Fibroblast of lung (primary cell): ENCODE measurements around the gene MEIS2. TPM values are rescaled to one million over a fixed set of nuclear protein-coding genes. Genes with fewer than 3 reads are reported as not detected.

ENCODE experiments used
- DNase-seq, 2 donors: peaks; one replicate each; pipeline versions ENCODE4 v3.0.0 to v3.0.0-alpha.2; 2010; ENCODE audit warnings: low read depth in 2 of 2
- H2AFZ ChIP-seq: 2 replicates; pipeline ENCODE4 v1.5.1; 2012; ENCODE audit warnings: low read length, control low read depth, inconsistent platforms
- H3K27ac ChIP-seq: 2 replicates; pipeline ENCODE4 v1.5.1; 2011; ENCODE audit warnings: low read length, control low read depth; ENCODE audit not compliant: insufficient read depth
- H3K27me3 ChIP-seq: 2 replicates; pipeline ENCODE4 v1.5.1; 2011; ENCODE audit warnings: mild to moderate bottlenecking, low read length; ENCODE audit not compliant: control insufficient read depth, insufficient read depth
- H3K36me3 ChIP-seq: 2 replicates; pipeline ENCODE4 v1.5.1; 2011; ENCODE audit warnings: low read length; ENCODE audit not compliant: control insufficient read depth, insufficient read depth
- H3K4me1 ChIP-seq: 2 replicates; pipeline ENCODE4 v1.5.1; 2011; ENCODE audit warnings: low read length; ENCODE audit not compliant: control insufficient read depth, insufficient read depth; ENCODE audit errors: extremely low read depth
- H3K4me2 ChIP-seq: 2 replicates; pipeline ENCODE4 v1.5.1; 2011; ENCODE audit warnings: low read length, control low read depth; ENCODE audit not compliant: insufficient read depth; ENCODE audit errors: extremely low read depth
- H3K4me3 ChIP-seq, 4 experiments: fragments of 200-600 bp in 1 of 4; sonication (generic) in 1 of 4; replicated peaks in 1 of 4; 2 replicates each; pipeline ENCODE4 v1.5.1; 2011 to 2016; ENCODE audit warnings: low read length in 4 of 4, low read depth in 3 of 4, mild to moderate bottlenecking in 3 of 4, control low read depth in 2 of 4, inconsistent platforms in 1 of 4, mixed read lengths in 1 of 4; ENCODE audit not compliant: insufficient read depth in 1 of 4; ENCODE audit errors: control extremely low read depth in 1 of 4
- H3K79me2 ChIP-seq: 2 replicates; pipeline ENCODE4 v1.5.1; 2012; ENCODE audit warnings: mild to moderate bottlenecking, low read length, inconsistent platforms; ENCODE audit not compliant: control insufficient read depth, insufficient read depth
- H3K9ac ChIP-seq: 2 replicates; pipeline ENCODE4 v1.5.1; 2011; ENCODE audit warnings: mild to moderate bottlenecking, low read length, control low read depth; ENCODE audit not compliant: insufficient read depth
- H3K9me3 ChIP-seq: 2 replicates; pipeline ENCODE4 v1.5.1; 2012; ENCODE audit warnings: low read depth, low read length; ENCODE audit not compliant: control insufficient read depth, insufficient read depth
- H4K20me1 ChIP-seq: 2 replicates; pipeline ENCODE4 v1.5.1; 2011; ENCODE audit warnings: low read length; ENCODE audit not compliant: control insufficient read depth, insufficient read depth; ENCODE audit errors: extremely low read depth
- CTCF ChIP-seq, 2 donors: IDR thresholded peaks in 1 of 2; conservative IDR thresholded peaks in 1 of 2; 1 replicate in 1 of 2; 2 replicates in 1 of 2; pipeline ENCODE4 v1.5.1; 2011 to 2012; ENCODE audit warnings: low read length in 2 of 2, control low read depth in 1 of 2, inconsistent platforms in 1 of 2, low read depth in 1 of 2, mild to moderate bottlenecking in 1 of 2
- EZH2 ChIP-seq: IDR thresholded peaks from 2 replicates; pipeline ENCODE4 v1.5.1; 2012; ENCODE audit warnings: low read length, control low read depth, mild to moderate bottlenecking; ENCODE audit errors: missing control alignments
- polyA plus RNA-seq, 2 donors: library from polyadenylated mRNA; depleted of rRNA in 1 of 2; stranded (reverse) in 1 of 2; unstranded in 1 of 2; fragments of >200 nt; gene quantifications; 2 replicates each; pipeline ENCODE4 v1.2.1, GENCODE V29; 2011 to 2012; ENCODE audit warnings: missing spikeins in 1 of 2
- total RNA-seq: library from RNA; depleted of rRNA; stranded (reverse); fragments of >200 nt; gene quantifications from 2 replicates; pipeline ENCODE4 v1.2.1, GENCODE V29; 2014

Gene MEIS2
- total and polyA plus RNA-seq, 2 donors (not counting 1 experiment from before 2014, with no cell fraction given) = 31.0 to 37.1 TPM

GRCh38 chr15:36880224-36880912 is 220.0 kb downstream of the MEIS2 start:
- Histone ChIP-seq H3K4me1 (peaks cover 3% of the 10 kb centered on the region), H3K79me2 (no peaks in the 10 kb centered on the region), H3K4me3 (no peak overlapping the region), H2AFZ (no peak overlapping the region), H3K4me2 (no peak overlapping the region), H3K9ac (no peak overlapping the region), H3K27ac (no peak overlapping the region), H4K20me1 (no peaks in the 10 kb centered on the region), H3K36me3 (no peaks in the 10 kb centered on the region), H3K27me3 (peaks cover 33% of the 10 kb centered on the region), H3K9me3 (no peaks in the 10 kb centered on the region)
- no peak for DNase-seq
- TF ChIP-seq EZH2 = peak; percentile 72
- TF ChIP-seq CTCF (conservative IDR thresholded peaks at IDR 0.05 in 1 of 2, IDR thresholded peaks at IDR 0.05 in 1 of 2; ENCODE audit: low read depth in 1 of 2, low read length in 2 of 2) = no peak

GRCh38 chr15:36879568-36880222 is 220.7 kb downstream of the MEIS2 start:
- H3K9ac ChIP-seq = no peak overlapping the region

More at GRCh38 chr15:36879568-36880222, 220.7 kb downstream of the MEIS2 start:
- Histone ChIP-seq H3K27me3 (peaks cover 32% of the 10 kb centered on the region), H2AFZ (no peak overlapping the region), H3K4me1 (peaks cover 3% of the 10 kb centered on the region), H3K4me2 (no peak overlapping the region), H3K9me3 (no peaks in the 10 kb centered on the region), H3K27ac (no peak overlapping the region), H3K36me3 (no peaks in the 10 kb centered on the region), H3K79me2 (no peaks in the 10 kb centered on the region), H4K20me1 (no peaks in the 10 kb centered on the region), H3K4me3 (no peak overlapping the region)
- no peak for DNase-seq
- TF ChIP-seq CTCF (conservative IDR thresholded peaks at IDR 0.05 in 1 of 2, IDR thresholded peaks at IDR 0.05 in 1 of 2; ENCODE audit: low read depth in 1 of 2, low read length in 2 of 2) (no peak), EZH2 (peak; percentile 40)
